Naive thymus-derived CD4-positive, alpha-beta T cell (primary cell): ENCODE data around the gene STYXL1. TPM values are rescaled to one million over a fixed set of nuclear protein-coding genes. Genes with fewer than 3 reads are reported as not detected.
A peak's percentile ranks its signal among the peaks of the same experiment; 100 is the strongest.
"Not testable (repeated sequence)": the region's sequence is repeated elsewhere in the genome, so short reads cannot be mapped to it uniquely, and the experiment has no call there.

Experiments used
- ATAC-seq: fragments of 150-1000 bp; cut with Tn5 transposase; 2 replicates; pipeline ENCODE4 v1.10.0; 2021; ENCODE audit warnings: mild to moderate bottlenecking, moderate library complexity
- CTCF ChIA-PET: fragments of 350-600 bp; sonication (Branson Sonifier 250); formaldehyde crosslinking; loops from one replicate; lab custom pipeline; 2021; ENCODE audit warnings: antibody characterized with exemption; lab: Charles Lee
- POLR2A ChIA-PET: fragments of 350-600 bp; sonication (Branson Sonifier 250); formaldehyde crosslinking; loops from one replicate; lab custom pipeline; 2021; ENCODE audit warnings: antibody characterized with exemption, inconsistent platforms; lab: Charles Lee
- DNase-seq, 9 donors: peaks; one replicate each; pipeline versions ENCODE4 v3.0.0 to v3.0.0-alpha.2; 2020 to 2022; ENCODE audit warnings: mixed read lengths in 1 of 9
- H3K27ac ChIP-seq: one replicate; pipeline ENCODE4 v1.7.0; 2013; ENCODE audit warnings: mild to moderate bottlenecking, low read depth, low read length, moderate library complexity
- H3K27me3 ChIP-seq, 2 donors: one replicate each; pipeline ENCODE4 v1.7.0; 2013; ENCODE audit warnings: low read length in 2 of 2, mild to moderate bottlenecking in 2 of 2, moderate library complexity in 2 of 2; ENCODE audit not compliant: control insufficient read depth in 2 of 2, insufficient read depth in 2 of 2
- H3K36me3 ChIP-seq, 3 experiments: 1 replicate in 2 of 3; 2 replicates in 1 of 3; pipeline ENCODE4 v1.7.0; 2013; ENCODE audit warnings: low read length in 3 of 3, mild to moderate bottlenecking in 3 of 3, moderate library complexity in 1 of 3; ENCODE audit not compliant: insufficient read depth in 3 of 3, control insufficient read depth in 2 of 3
- H3K4me1 ChIP-seq, 2 donors: one replicate each; pipeline ENCODE4 v1.7.0; 2013; ENCODE audit warnings: low read length in 2 of 2, mild to moderate bottlenecking in 2 of 2, moderate library complexity in 1 of 2; ENCODE audit not compliant: control insufficient read depth in 2 of 2, insufficient read depth in 2 of 2
- H3K4me3 ChIP-seq: 2 replicates; pipeline ENCODE4 v1.7.0; 2013; ENCODE audit warnings: mild to moderate bottlenecking, low read length
- H3K9me3 ChIP-seq, 3 experiments: 1 replicate in 2 of 3; 2 replicates in 1 of 3; pipeline ENCODE4 v1.7.0; 2013; ENCODE audit warnings: low read length in 3 of 3; ENCODE audit not compliant: control insufficient read depth in 2 of 3
- H3K27ac Mint-ChIP-seq, 9 donors: one replicate each; pipeline ENCODE4 v1.8.0; 2020 to 2022; ENCODE audit warnings: mixed read lengths in 9 of 9, mild to moderate bottlenecking in 8 of 9, moderate library complexity in 5 of 9, inconsistent platforms in 2 of 9
- H3K27me3 Mint-ChIP-seq, 5 donors: one replicate each; pipeline ENCODE4 v1.8.0; 2021 to 2022; ENCODE audit warnings: mixed read lengths in 5 of 5, mild to moderate bottlenecking in 1 of 5
- H3K36me3 Mint-ChIP-seq, 5 donors: one replicate each; pipeline ENCODE4 v1.8.0; 2020 to 2022; ENCODE audit warnings: mixed read lengths in 5 of 5, mild to moderate bottlenecking in 3 of 5, inconsistent platforms in 1 of 5
- H3K4me1 Mint-ChIP-seq, 7 donors: one replicate each; pipeline ENCODE4 v1.8.0; 2020 to 2022; ENCODE audit warnings: mixed read lengths in 7 of 7, mild to moderate bottlenecking in 3 of 7, inconsistent platforms in 1 of 7
- H3K4me3 Mint-ChIP-seq, 10 donors: one replicate each; pipeline ENCODE4 v1.8.0; 2020 to 2022; ENCODE audit warnings: mild to moderate bottlenecking in 10 of 10, mixed read lengths in 10 of 10, moderate library complexity in 6 of 10, inconsistent platforms in 2 of 10
- H3K9me3 Mint-ChIP-seq, 11 donors: one replicate each; pipeline ENCODE4 v1.8.0; 2020 to 2022; ENCODE audit warnings: mixed read lengths in 11 of 11, mild to moderate bottlenecking in 4 of 11, inconsistent platforms in 1 of 11, moderate library complexity in 1 of 11
- intact Hi-C, 2 donors: fragments of 100-400 bp; cut with micrococcal nuclease; formaldehyde crosslinking; loops; one replicate each; pipeline ENCODE4 v1.15.1; 2023
- polyA plus RNA-seq, 2 donors: library from polyadenylated mRNA; unstranded; fragments of 300-500 nt; fragmentation: Illumina TruSeq; gene quantifications; one replicate each; pipeline ENCODE4 v1.2.3, GENCODE V29; 2021
- total RNA-seq, 6 experiments: library from RNA in 5 of 6; stranded (reverse) in 5 of 6; gene quantifications; 1 replicate in 5 of 6; 2 replicates in 1 of 6; pipeline ENCODE4 v1.2.3 and lab custom pipeline; 2021 to 2026

STYXL1 gene
- total and polyA plus RNA-seq, 7 experiments from 2014 or later, result 11.3 to 45.5 (median 21.7) TPM

GRCh38 chr7:76060842-76061241, 13.0 kb upstream of the STYXL1 start:
- H3K9me3 ChIP-seq, result no peaks in the 10 kb centered on the region
- H3K36me3 Mint-ChIP-seq, result peaks cover 3 to 65% (median 23%) of the 10 kb centered on the region in 5 donors
- peaks cover 13 to 98% (median 42%) of the 10 kb centered on the region in 3 experiments for H3K36me3 ChIP-seq
- no peaks in the 10 kb centered on the region for H3K27me3 Mint-ChIP-seq
- DNase-seq, result no peak
- H3K27ac ChIP-seq, result no peak overlapping the region
- intact Hi-C loops, result no loop called here
- H3K4me1 Mint-ChIP-seq, result peaks cover 0 to 2% (median 0%) of the 10 kb centered on the region in 7 donors
- H3K4me3 ChIP-seq, result no peak overlapping the region
- H3K4me3 Mint-ChIP-seq, result no peak overlapping the region
- POLR2A ChIA-PET, result no interaction called here
- H3K27me3 ChIP-seq, result no peaks in the 10 kb centered on the region
- peaks cover 0 to 1% (median 0%) of the 10 kb centered on the region in 11 donors for H3K9me3 Mint-ChIP-seq
- ATAC-seq, result no peak
- no peaks in the 10 kb centered on the region for H3K4me1 ChIP-seq
- CTCF ChIA-PET, result no interaction called here
- no peak overlapping the region for H3K27ac Mint-ChIP-seq

GRCh38 chr7:76058745-76059144, 10.9 kb upstream of the STYXL1 start:
- ATAC-seq, H3K27ac ChIP-seq, H3K4me1 Mint-ChIP-seq, H3K4me3 ChIP-seq, POLR2A ChIA-PET, H3K9me3 Mint-ChIP-seq, CTCF ChIA-PET, H3K27ac Mint-ChIP-seq, H3K27me3 Mint-ChIP-seq, H3K27me3 ChIP-seq, intact Hi-C loops, H3K9me3 ChIP-seq, H3K4me3 Mint-ChIP-seq, DNase-seq, H3K4me1 ChIP-seq: not testable (repeated sequence)
- peaks cover 13 to 94% (median 27%) of the 10 kb centered on the region in 3 experiments for H3K36me3 ChIP-seq
- H3K36me3 Mint-ChIP-seq, result peaks cover 3 to 56% (median 13%) of the 10 kb centered on the region in 5 donors

- CTCF ChIA-PET, result no interaction called here
- peaks cover 0 to 12% (median 3%) of the 10 kb centered on the region in 7 donors for H3K4me1 Mint-ChIP-seq
These were observed 10.0 kb upstream of the STYXL1 start for GRCh38 chr7:76057813-76058145.

GRCh38 chr7:76057103-76057812, 9.5 kb upstream of the STYXL1 start:
- H3K36me3 Mint-ChIP-seq, result peaks cover 3 to 51% (median 12%) of the 10 kb centered on the region in 5 donors

More at GRCh38 chr7:76057813-76058145, 10.0 kb upstream of the STYXL1 start:
- Histone ChIP-seq H3K27me3 (no peaks in the 10 kb centered on the region), H3K4me1 (no peaks in the 10 kb centered on the region), H3K4me3 (no peak overlapping the region), H3K9me3 (no peaks in the 10 kb centered on the region), H3K27ac (no peak overlapping the region), H3K36me3 (peaks cover 7 to 85% (median 20%) of the 10 kb centered on the region in 3 experiments)
- Mint-ChIP-seq H3K27ac (no peak overlapping the region), H3K27me3 (no peaks in the 10 kb centered on the region), H3K9me3 (peaks cover 0 to 1% (median 0%) of the 10 kb centered on the region in 11 donors), H3K36me3 (peaks cover 3 to 55% (median 13%) of the 10 kb centered on the region in 5 donors), H3K4me3 (no peak overlapping the region)
- ATAC-seq (no peak), DNase-seq (no peak)
- intact Hi-C loops, result no loop called here
- POLR2A ChIA-PET, result no interaction called here

GRCh38 chr7:76056241-76056640, 8.4 kb upstream of the STYXL1 start:
- POLR2A ChIA-PET, result interaction anchor here (0.6 kb wide), 1 partner anchor 186 kb away, joined by 4 read pairs; no protein-coding TSS in a partner anchor
- H3K4me1 Mint-ChIP-seq, result peaks cover 6 to 20% (median 10%) of the 10 kb centered on the region in 7 donors
- peaks cover 7 to 70% (median 20%) of the 10 kb centered on the region in 3 experiments for H3K36me3 ChIP-seq

More at GRCh38 chr7:76057103-76057812, 9.5 kb upstream of the STYXL1 start:
- Histone ChIP-seq H3K27me3 (no peaks in the 10 kb centered on the region), H3K4me1 (no peaks in the 10 kb centered on the region), H3K36me3 (peaks cover 7 to 80% (median 20%) of the 10 kb centered on the region in 3 experiments), H3K27ac (no peak overlapping the region), H3K4me3 (no peak overlapping the region), H3K9me3 (no peaks in the 10 kb centered on the region)
- ChIA-PET POLR2A (no interaction called here), CTCF (no interaction called here)
- H3K4me1 Mint-ChIP-seq, result peaks cover 0 to 13% (median 4%) of the 10 kb centered on the region in 7 donors
- H3K4me3 Mint-ChIP-seq, result no peak overlapping the region
- intact Hi-C loops, result no loop called here
- H3K9me3 Mint-ChIP-seq, result peaks cover 0 to 1% (median 0%) of the 10 kb centered on the region in 11 donors
- H3K27me3 Mint-ChIP-seq, result no peaks in the 10 kb centered on the region
- no peak overlapping the region for H3K27ac Mint-ChIP-seq
- DNase-seq (no peak), ATAC-seq (no peak)

GRCh38 chr7:76054123-76055120, 6.6 kb upstream of the STYXL1 start:
- no peaks in the 10 kb centered on the region for H3K9me3 ChIP-seq
- peak overlapping the region in 2 of 9 donors; percentile 12 to 38 for H3K27ac Mint-ChIP-seq

More at GRCh38 chr7:76056241-76056640, 8.4 kb upstream of the STYXL1 start:
- H3K9me3 Mint-ChIP-seq, result peaks cover 0 to 1% (median 0%) of the 10 kb centered on the region in 11 donors
- no peak overlapping the region for H3K4me3 Mint-ChIP-seq
- H3K9me3 ChIP-seq, result no peaks in the 10 kb centered on the region
- CTCF ChIA-PET, result no interaction called here
- no peaks in the 10 kb centered on the region for H3K27me3 Mint-ChIP-seq
- intact Hi-C loops, result no loop called here
- no peak for DNase-seq
- no peak overlapping the region for H3K27ac Mint-ChIP-seq
- H3K4me3 ChIP-seq, result no peak overlapping the region
- H3K27me3 ChIP-seq, result no peaks in the 10 kb centered on the region
- H3K36me3 Mint-ChIP-seq, result peaks cover 3 to 50% (median 14%) of the 10 kb centered on the region in 5 donors
- no peak for ATAC-seq
- H3K27ac ChIP-seq, result no peak overlapping the region
- peaks cover 0 to 3% of the 10 kb centered on the region in 2 donors for H3K4me1 ChIP-seq

More at GRCh38 chr7:76054123-76055120, 6.6 kb upstream of the STYXL1 start:
- H3K36me3 Mint-ChIP-seq, result peaks cover 10 to 39% (median 17%) of the 10 kb centered on the region in 5 donors
- Histone ChIP-seq H3K27me3 (no peaks in the 10 kb centered on the region), H3K4me1 (peaks cover 0 to 3% of the 10 kb centered on the region in 2 donors), H3K36me3 (peaks cover 7 to 52% (median 15%) of the 10 kb centered on the region in 3 experiments), H3K4me3 (no peak overlapping the region), H3K27ac (no peak overlapping the region)
- ChIA-PET CTCF (no interaction called here), POLR2A (no interaction called here)
- ATAC-seq, result no peak
- H3K4me1 Mint-ChIP-seq, result peaks cover 20 to 30% (median 25%) of the 10 kb centered on the region in 7 donors
- H3K9me3 Mint-ChIP-seq, result peaks cover 0 to 1% (median 0%) of the 10 kb centered on the region in 11 donors
- intact Hi-C loops, result no loop called here
- no peak overlapping the region for H3K4me3 Mint-ChIP-seq
- H3K27me3 Mint-ChIP-seq, result no peaks in the 10 kb centered on the region
- DNase-seq, result no peak
